Prostate gland (tissue), 2 donors: Measurements from ENCODE around the gene ZNF513. TPM values are rescaled to one million over a fixed set of nuclear protein-coding genes. Genes with fewer than 3 reads are reported as not detected.

Experiments
- DNase-seq: peaks from one replicate; pipeline ENCODE4 v3.0.0-alpha.2; 2019; ENCODE audit warnings: low spot score
- H3K27ac ChIP-seq, 2 donors: fragments of 200-600 bp; sonication (generic); 2 replicates each; pipeline ENCODE4 v1.5.1; 2017 to 2019
- H3K27me3 ChIP-seq: fragments of 200-600 bp; sonication (generic); replicated peaks from 2 replicates; pipeline ENCODE4 v1.5.1; 2019; ENCODE audit not compliant: insufficient read depth
- H3K36me3 ChIP-seq, 2 donors: fragments of 200-600 bp; sonication (generic); 1 replicate in 1 of 2; 2 replicates in 1 of 2; pipeline versions ENCODE4 v1.5.1 to v1.8.1; 2017 to 2019
- H3K4me1 ChIP-seq: fragments of 200-600 bp; sonication (generic); replicated peaks from 2 replicates; pipeline ENCODE4 v1.5.1; 2019
- H3K4me3 ChIP-seq, 2 donors: fragments of 200-600 bp; sonication (generic); 2 replicates each; pipeline ENCODE4 v1.5.1; 2017 to 2019
- H3K9me3 ChIP-seq: fragments of 200-600 bp; sonication (generic); 2 replicates; pipeline ENCODE4 v1.5.1; 2017
- CTCF ChIP-seq, 4 experiments: fragments of 200-600 bp in 2 of 4; fragments of 450-650 bp in 2 of 4; sonication (generic) in 2 of 4; IDR thresholded peaks; 1 replicate in 3 of 4; 2 replicates in 1 of 4; pipeline ENCODE4 v1.5.1; 2016 to 2019; ENCODE audit warnings: antibody characterized with exemption in 4 of 4, mild to moderate bottlenecking in 2 of 4, moderate library complexity in 2 of 4
- POLR2A ChIP-seq: fragments of 450-650 bp; IDR thresholded peaks from one replicate; pipeline ENCODE4 v1.6.1; 2016; ENCODE audit warnings: antibody characterized with exemption, mild to moderate bottlenecking
- POLR2AphosphoS5 ChIP-seq: sonication (generic); formaldehyde crosslinking; IDR thresholded peaks from one replicate; pipeline ENCODE4 v1.6.1; 2017; ENCODE audit warnings: antibody characterized with exemption
- WGBS: methylation state at CpG from one replicate; pipeline ENCODE4 v1.1.5; 2018; 5-methylcytosine and 5-hydroxymethylcytosine counted together
- intact Hi-C: fragments of 100-400 bp; cut with DNase I; formaldehyde crosslinking; loops from one replicate; pipeline ENCODE4 v1.14.2; 2022
- total RNA-seq, 2 donors: library from RNA; depleted of rRNA; stranded (reverse); fragments of >200 nt; gene quantifications; one replicate each; pipeline ENCODE4 v1.1.0, GENCODE V29; 2016

Gene ZNF513
- total RNA-seq, 2 donors from 2014 or later = 9.0 to 22.0 TPM

- Histone ChIP-seq H3K27me3 (no peaks in the 10 kb centered on the region), H3K4me1 (no peaks in the 10 kb centered on the region), H3K27ac (peak within 1 kb of the TSS; percentile 76 to 81), H3K36me3 (no peaks in the 10 kb centered on the region), H3K4me3 (peak within 1 kb of the TSS; percentile 76 to 97), H3K9me3 (no peaks in the 10 kb centered on the region)
- peak; percentile 95 for DNase-seq
- peak in 2 of 4 experiments; percentile 17 to 23 for TF ChIP-seq CTCF (IDR thresholded peaks at IDR 0.05)
- TF ChIP-seq POLR2A = peak; percentile 59
- peak; percentile 87 for TF ChIP-seq POLR2AphosphoS5
- intact Hi-C loops = loop anchor here (2.0 kb wide), 1 partner anchor 19 kb away; the partner anchor contains the start of gene NRBP1
- under 1% methylated on average over 47 of the region's 82 CpGs for WGBS
These were observed 29.0 kb upstream of the ZNF513 start, which contains the start of gene PPM1G for GRCh38 chr2:27409321-27410073. PPM1G (minus strand) TSS chr2:27409591; CDS start chr2:27409422, 169 bp downstream.

- H3K27ac ChIP-seq = peak overlapping the region; percentile 76 to 81
- H3K9me3 ChIP-seq = no peaks in the 10 kb centered on the region
- intact Hi-C loops = loop anchor here (2.0 kb wide), 1 partner anchor 20 kb away; the partner anchor contains the start of gene NRBP1
- TF ChIP-seq POLR2AphosphoS5 = no peak
- TF ChIP-seq POLR2A = no peak
- TF ChIP-seq CTCF (IDR thresholded peaks at IDR 0.05) = no peak
- H3K27me3 ChIP-seq = no peaks in the 10 kb centered on the region
- under 1% methylated on average over 33 of the region's 33 CpGs for WGBS
- no peak for DNase-seq
- no peaks in the 10 kb centered on the region for H3K4me1 ChIP-seq
- H3K4me3 ChIP-seq = peak overlapping the region; percentile 76 to 97
- no peaks in the 10 kb centered on the region for H3K36me3 ChIP-seq
These were observed 28.2 kb upstream of the ZNF513 start for GRCh38 chr2:27408601-27409320.

- TF ChIP-seq CTCF (IDR thresholded peaks at IDR 0.05) = peak in 3 of 4 experiments; percentile 41 to 63 (median 57)
- TF ChIP-seq POLR2AphosphoS5 = no peak
- TF ChIP-seq POLR2A = no peak
- Histone ChIP-seq H3K4me1 (no peaks in the 10 kb centered on the region), H3K27ac (no peak overlapping the region), H3K36me3 (no peaks in the 10 kb centered on the region), H3K4me3 (peak overlapping the region in 1 of 2 donors; percentile 76), H3K9me3 (no peaks in the 10 kb centered on the region), H3K27me3 (no peaks in the 10 kb centered on the region)
- 51% methylated on average over 16 of the region's 16 CpGs for WGBS
- intact Hi-C loops = loop anchor here (2.0 kb wide), 1 partner anchor 21 kb away; the partner anchor contains the start of gene NRBP1
- peak; percentile 10 for DNase-seq
These were observed 27.4 kb upstream of the ZNF513 start for GRCh38 chr2:27407798-27408491.

- no peaks in the 10 kb centered on the region for H3K4me1 ChIP-seq
- no peak overlapping the region for H3K27ac ChIP-seq
- H3K9me3 ChIP-seq = no peaks in the 10 kb centered on the region
- no peaks in the 10 kb centered on the region for H3K36me3 ChIP-seq
- intact Hi-C loops = no loop called here
- WGBS = 99% methylated on average over 2 of the region's 2 CpGs
- no peak for DNase-seq
- H3K4me3 ChIP-seq = no peak overlapping the region
- no peaks in the 10 kb centered on the region for H3K27me3 ChIP-seq
- TF ChIP-seq POLR2A (no peak), POLR2AphosphoS5 (no peak), CTCF (IDR thresholded peaks at IDR 0.05) (no peak)
These were observed 20.0 kb upstream of the ZNF513 start for GRCh38 chr2:27400348-27401135.
